Uterus (tissue), 2 donors: ENCODE data around the gene IRS2.

ENCODE experiments used
- POLR2A ChIP-seq, 2 donors: fragments of 450-650 bp; IDR thresholded peaks; one replicate each; pipeline ENCODE4 v1.6.1; 2016; ENCODE audit warnings: antibody characterized with exemption in 2 of 2, mild to moderate bottlenecking in 1 of 2, moderate library complexity in 1 of 2
- TF ChIP-seq, protein P1 (sequence below), 4 experiments: fragments of 200-600 bp in 2 of 4; fragments of 450-650 bp in 2 of 4; sonication (generic) in 2 of 4; IDR thresholded peaks; one replicate each; pipeline ENCODE4 v1.5.1; 2016 to 2019; ENCODE audit warnings: antibody characterized with exemption in 4 of 4, mild to moderate bottlenecking in 2 of 4, moderate library complexity in 1 of 4

DNA sequence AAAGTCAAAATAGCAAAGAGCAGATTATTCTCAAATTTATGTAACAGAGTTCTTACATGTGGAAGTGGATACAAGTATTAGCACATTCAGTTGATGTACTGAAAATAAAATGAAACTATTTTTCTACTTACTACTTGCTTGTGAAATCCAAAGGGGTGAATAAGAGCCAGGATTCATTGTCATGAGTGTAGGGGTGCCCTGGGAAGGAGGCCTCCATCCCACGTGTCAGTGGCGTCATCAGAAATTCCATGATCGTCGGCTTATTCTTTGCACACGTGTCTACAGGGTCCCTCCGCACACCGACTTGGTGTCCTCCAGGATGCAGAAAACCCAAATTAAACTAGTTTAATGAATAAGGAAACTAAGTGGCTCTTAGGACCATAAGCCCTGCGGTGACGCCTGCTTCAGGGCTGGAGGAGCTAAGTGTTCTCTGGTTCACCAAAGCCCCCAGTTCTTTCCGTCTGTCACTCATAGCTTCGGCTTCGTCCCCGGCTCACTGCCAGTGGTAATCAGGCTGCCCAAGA is 55.5 kb downstream of the IRS2 start:
- TF ChIP-seq, protein P1, sequence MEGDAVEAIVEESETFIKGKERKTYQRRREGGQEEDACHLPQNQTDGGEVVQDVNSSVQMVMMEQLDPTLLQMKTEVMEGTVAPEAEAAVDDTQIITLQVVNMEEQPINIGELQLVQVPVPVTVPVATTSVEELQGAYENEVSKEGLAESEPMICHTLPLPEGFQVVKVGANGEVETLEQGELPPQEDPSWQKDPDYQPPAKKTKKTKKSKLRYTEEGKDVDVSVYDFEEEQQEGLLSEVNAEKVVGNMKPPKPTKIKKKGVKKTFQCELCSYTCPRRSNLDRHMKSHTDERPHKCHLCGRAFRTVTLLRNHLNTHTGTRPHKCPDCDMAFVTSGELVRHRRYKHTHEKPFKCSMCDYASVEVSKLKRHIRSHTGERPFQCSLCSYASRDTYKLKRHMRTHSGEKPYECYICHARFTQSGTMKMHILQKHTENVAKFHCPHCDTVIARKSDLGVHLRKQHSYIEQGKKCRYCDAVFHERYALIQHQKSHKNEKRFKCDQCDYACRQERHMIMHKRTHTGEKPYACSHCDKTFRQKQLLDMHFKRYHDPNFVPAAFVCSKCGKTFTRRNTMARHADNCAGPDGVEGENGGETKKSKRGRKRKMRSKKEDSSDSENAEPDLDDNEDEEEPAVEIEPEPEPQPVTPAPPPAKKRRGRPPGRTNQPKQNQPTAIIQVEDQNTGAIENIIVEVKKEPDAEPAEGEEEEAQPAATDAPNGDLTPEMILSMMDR (IDR thresholded peaks at IDR 0.05) = no peak
- no peak for TF ChIP-seq POLR2A (IDR thresholded peaks at IDR 0.05)
